Measurements from ENCODE around the gene FH. TPM values are rescaled to one million over a fixed set of nuclear protein-coding genes. Genes with fewer than 3 reads are reported as not detected.

The FH gene
- polyA plus RNA-seq, 1 experiment: 57.0 TPM

DNA sequence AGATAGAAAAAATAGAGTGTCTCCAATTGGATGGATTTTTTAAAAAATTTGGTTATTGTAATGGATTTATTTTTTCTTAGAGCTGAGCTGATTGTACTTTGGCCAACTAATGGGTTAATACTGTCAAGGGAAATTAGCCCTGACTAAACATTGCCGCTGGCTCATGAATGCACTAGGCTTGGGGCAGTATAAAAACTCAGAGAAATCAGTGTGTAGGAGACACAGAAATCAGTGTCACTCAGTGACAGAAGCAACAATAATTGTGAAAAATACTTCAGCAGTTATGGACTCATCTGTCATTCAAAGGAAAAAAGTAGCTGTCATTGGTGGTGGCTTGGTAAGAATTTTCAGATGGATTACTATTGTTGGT lies 12.6 kb upstream of the FH start, which contains the start of gene KMO:
Gene KMO (plus strand): TSS at position 217 of the 370 bp plus-strand sequence. CDS start 67 bp downstream, at position 284.
- Histone ChIP-seq H3K27me3 (ENCODE audit: control insufficient read depth, insufficient read depth, low read length) (no peaks in the 10 kb centered on the region; the same call in 1 of the 2 replicates), H3K4me3 (ENCODE audit: low read depth, low read length) (peak within 1 kb of the TSS; percentile 42), H3K36me3 (ENCODE audit: control insufficient read depth, insufficient read depth, low read length) (no peaks in the 10 kb centered on the region)
- CTCF ChIA-PET: interaction anchor here (0.8 to 1.2 kb wide), 2 partner anchors 9 to 95 kb away, joined by 3 to 4 read pairs; no protein-coding TSS in a partner anchor
- DNase-seq (ENCODE audit: low read depth): no peak
- TF ChIP-seq, protein P1, sequence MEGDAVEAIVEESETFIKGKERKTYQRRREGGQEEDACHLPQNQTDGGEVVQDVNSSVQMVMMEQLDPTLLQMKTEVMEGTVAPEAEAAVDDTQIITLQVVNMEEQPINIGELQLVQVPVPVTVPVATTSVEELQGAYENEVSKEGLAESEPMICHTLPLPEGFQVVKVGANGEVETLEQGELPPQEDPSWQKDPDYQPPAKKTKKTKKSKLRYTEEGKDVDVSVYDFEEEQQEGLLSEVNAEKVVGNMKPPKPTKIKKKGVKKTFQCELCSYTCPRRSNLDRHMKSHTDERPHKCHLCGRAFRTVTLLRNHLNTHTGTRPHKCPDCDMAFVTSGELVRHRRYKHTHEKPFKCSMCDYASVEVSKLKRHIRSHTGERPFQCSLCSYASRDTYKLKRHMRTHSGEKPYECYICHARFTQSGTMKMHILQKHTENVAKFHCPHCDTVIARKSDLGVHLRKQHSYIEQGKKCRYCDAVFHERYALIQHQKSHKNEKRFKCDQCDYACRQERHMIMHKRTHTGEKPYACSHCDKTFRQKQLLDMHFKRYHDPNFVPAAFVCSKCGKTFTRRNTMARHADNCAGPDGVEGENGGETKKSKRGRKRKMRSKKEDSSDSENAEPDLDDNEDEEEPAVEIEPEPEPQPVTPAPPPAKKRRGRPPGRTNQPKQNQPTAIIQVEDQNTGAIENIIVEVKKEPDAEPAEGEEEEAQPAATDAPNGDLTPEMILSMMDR (IDR thresholded peaks at IDR 0.05; ENCODE audit: insufficient read depth, low read depth, low read length): no peak
- POLR2A ChIA-PET: no interaction called here

GRCh38 chr1:241531195-241532161 lies 11.9 kb upstream of the FH start:
- POLR2A ChIA-PET: no interaction called here
- H3K27me3 ChIP-seq (ENCODE audit: control insufficient read depth, insufficient read depth, low read length): no peaks in the 10 kb centered on the region; the same call in 1 of the 2 replicates
- no peaks in the 10 kb centered on the region for H3K36me3 ChIP-seq (ENCODE audit: control insufficient read depth, insufficient read depth, low read length)
- TF ChIP-seq, protein P1 (IDR thresholded peaks at IDR 0.05; ENCODE audit: insufficient read depth, low read depth, low read length): peak; percentile 46
- CTCF ChIA-PET: interaction anchor here (0.8 to 2.0 kb wide), 2 partner anchors 96 to 308 kb away, joined by 5 to 7 read pairs; no protein-coding TSS in a partner anchor
- peak overlapping the region; percentile 42 for H3K4me3 ChIP-seq (ENCODE audit: low read depth, low read length)
- peak; percentile 28 for DNase-seq (ENCODE audit: low read depth)

DNA sequence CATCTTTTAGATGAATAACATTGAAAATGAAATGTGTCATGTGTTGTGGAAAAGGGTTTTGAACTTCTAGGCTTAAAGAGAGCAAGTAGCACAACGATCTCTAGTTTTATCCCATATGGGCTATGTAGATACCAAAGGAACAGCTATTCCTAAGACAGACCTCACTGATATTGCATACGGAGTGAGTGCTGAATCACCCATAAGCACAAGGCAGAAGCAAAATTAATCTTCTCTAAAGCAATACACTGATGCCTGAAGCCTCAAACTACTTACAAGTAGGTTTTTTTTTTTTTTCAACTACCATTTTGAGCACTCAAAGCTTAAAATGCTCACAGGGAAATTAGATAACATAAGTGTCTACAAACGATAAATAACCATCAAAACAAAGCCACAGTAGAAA lies 7.6 kb upstream of the FH start:
- Histone ChIP-seq H3K27me3 (ENCODE audit: control insufficient read depth, insufficient read depth, low read length) (peaks cover 9% of the 10 kb centered on the region), H3K36me3 (ENCODE audit: control insufficient read depth, insufficient read depth, low read length) (no peaks in the 10 kb centered on the region), H3K4me3 (ENCODE audit: low read depth, low read length) (no peak overlapping the region)
- CTCF ChIA-PET: interaction anchor here (0.7 to 1.5 kb wide), 2 partner anchors 82 to 84 kb away, joined by 4 to 5 read pairs; no protein-coding TSS in a partner anchor
- DNase-seq (ENCODE audit: low read depth): no peak
- TF ChIP-seq, protein P1 (IDR thresholded peaks at IDR 0.05; ENCODE audit: insufficient read depth, low read depth, low read length): no peak
- POLR2A ChIA-PET: no interaction called here

- TF ChIP-seq, protein P1 (IDR thresholded peaks at IDR 0.05; ENCODE audit: insufficient read depth, low read depth, low read length): no peak
- Histone ChIP-seq H3K36me3 (ENCODE audit: control insufficient read depth, insufficient read depth, low read length) (no peaks in the 10 kb centered on the region), H3K4me3 (ENCODE audit: low read depth, low read length) (no peak overlapping the region), H3K27me3 (ENCODE audit: control insufficient read depth, insufficient read depth, low read length) (peaks cover 11% of the 10 kb centered on the region)
- DNase-seq (ENCODE audit: low read depth): no peak
- ChIA-PET CTCF (interaction anchor here (0.7 to 1.8 kb wide), 3 partner anchors 12 to 320 kb away, joined by 3 to 5 read pairs (median 3); no protein-coding TSS in a partner anchor), POLR2A (no interaction called here)
Observed at GRCh38 chr1:241525026-241525425, 5.5 kb upstream of the FH start.

- Histone ChIP-seq H3K4me3 (ENCODE audit: low read depth, low read length) (no peak overlapping the region), H3K36me3 (ENCODE audit: control insufficient read depth, insufficient read depth, low read length) (no peaks in the 10 kb centered on the region), H3K27me3 (ENCODE audit: control insufficient read depth, insufficient read depth, low read length) (peaks cover 11% of the 10 kb centered on the region)
- ChIA-PET POLR2A (interaction anchor here (0.6 kb wide), 1 partner anchor 403 kb away, joined by 3 read pairs; no protein-coding TSS in a partner anchor), CTCF (no interaction called here)
- TF ChIP-seq, protein P1 (IDR thresholded peaks at IDR 0.05; ENCODE audit: insufficient read depth, low read depth, low read length): no peak
- DNase-seq (ENCODE audit: low read depth): no peak
Observed at GRCh38 chr1:241521718-241522117, 2.2 kb upstream of the FH start.

Measured in BJ (cell line).